ENCODE results near the gene PDGFD.

DNA sequence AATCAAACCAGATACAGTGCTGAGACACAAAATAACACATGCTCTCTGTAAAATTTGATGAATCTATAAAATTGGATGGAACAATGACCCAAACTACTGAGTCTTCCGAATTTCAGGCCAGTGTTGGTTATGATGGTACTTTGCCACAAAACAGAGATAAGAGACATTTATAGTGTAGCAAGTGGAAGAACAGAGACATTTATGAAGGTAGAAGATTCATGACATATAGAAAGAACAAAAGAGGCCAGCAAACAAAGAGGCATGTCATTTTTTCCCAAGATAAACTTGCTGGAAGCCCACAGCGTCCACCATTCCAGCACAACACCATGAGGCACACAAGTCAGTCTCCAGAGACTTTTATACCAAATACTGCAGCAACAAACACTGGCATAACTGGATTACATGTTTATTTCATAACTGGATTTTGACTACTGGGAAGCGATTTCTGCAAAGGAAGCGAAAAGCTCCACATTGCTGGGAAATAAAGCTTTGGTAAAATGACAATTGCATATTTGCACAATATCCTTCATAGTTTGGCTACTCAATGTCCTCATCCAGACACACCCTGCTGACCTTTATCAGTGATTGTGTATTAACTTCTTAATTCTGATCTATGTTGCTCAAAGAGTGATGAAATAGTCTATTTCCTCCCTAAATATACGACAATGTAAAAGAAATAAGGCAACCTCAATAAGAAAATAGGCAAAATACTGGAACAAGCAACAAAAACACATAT is 110.0 kb downstream of the PDGFD start:
- no peak for TF ChIP-seq EZH2 (IDR thresholded peaks at IDR 0.05)
- TF ChIP-seq POLR2AphosphoS5 (IDR thresholded peaks at IDR 0.05; ENCODE audit: borderline replicate concordance, low read depth, low read length), result no peak
- no peak for TF ChIP-seq FOXP2 (optimal IDR thresholded peaks at IDR 0.05; ENCODE audit: control extremely low read depth, extremely low read length, insufficient read depth)

All from SK-N-MC (cell line).